NCI-H1694 (cell line): Measurements from ENCODE around the gene ZC3H18.

Source experiments
- DNase-seq: peaks from one replicate; lab custom pipeline; 2025; lab: John Stamatoyannopoulos, UW

Gene ZC3H18

DNA sequence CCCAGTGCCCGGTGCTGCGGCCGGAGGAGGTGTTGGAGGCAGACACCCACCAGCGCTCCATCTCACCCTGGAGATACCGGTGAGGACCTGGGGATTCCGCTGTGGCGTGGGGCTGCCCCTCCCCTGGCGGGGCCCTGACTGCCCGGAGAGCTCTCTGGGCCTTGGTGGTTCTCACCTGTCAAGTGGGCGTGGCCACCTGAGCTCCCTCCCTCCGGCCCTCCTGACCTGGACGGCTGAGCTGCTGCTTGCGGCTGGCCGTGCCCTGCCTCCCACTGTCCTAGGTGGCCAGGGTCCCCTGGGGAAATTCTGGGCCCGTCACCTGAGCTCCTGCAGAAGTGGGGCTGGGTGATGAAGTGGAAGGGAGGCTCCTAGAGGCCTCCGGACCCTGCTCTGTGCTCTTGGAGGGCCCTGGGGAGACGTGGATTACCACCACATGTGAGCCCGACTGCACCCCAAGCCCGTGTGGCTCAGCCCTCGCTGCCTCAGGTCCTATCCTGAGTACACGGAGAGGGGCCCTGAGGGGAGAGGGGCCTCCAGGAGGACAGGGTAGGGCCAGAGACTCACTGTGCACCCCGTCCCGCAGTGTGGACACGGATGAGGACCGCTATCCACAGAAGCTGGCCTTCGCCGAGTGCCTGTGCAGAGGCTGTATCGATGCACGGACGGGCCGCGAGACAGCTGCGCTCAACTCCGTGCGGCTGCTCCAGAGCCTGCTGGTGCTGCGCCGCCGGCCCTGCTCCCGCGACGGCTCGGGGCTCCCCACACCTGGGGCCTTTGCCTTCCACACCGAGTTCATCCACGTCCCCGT, 69.2 kb downstream of the ZC3H18 start:
- no peak for DNase-seq

DNA sequence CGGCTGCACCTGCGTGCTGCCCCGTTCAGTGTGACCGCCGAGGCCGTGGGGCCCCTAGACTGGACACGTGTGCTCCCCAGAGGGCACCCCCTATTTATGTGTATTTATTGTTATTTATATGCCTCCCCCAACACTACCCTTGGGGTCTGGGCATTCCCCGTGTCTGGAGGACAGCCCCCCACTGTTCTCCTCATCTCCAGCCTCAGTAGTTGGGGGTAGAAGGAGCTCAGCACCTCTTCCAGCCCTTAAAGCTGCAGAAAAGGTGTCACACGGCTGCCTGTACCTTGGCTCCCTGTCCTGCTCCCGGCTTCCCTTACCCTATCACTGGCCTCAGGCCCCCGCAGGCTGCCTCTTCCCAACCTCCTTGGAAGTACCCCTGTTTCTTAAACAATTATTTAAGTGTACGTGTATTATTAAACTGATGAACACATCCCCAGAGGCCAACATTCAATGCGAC, 69.9 kb downstream of the ZC3H18 start:
- no peak for DNase-seq

DNA sequence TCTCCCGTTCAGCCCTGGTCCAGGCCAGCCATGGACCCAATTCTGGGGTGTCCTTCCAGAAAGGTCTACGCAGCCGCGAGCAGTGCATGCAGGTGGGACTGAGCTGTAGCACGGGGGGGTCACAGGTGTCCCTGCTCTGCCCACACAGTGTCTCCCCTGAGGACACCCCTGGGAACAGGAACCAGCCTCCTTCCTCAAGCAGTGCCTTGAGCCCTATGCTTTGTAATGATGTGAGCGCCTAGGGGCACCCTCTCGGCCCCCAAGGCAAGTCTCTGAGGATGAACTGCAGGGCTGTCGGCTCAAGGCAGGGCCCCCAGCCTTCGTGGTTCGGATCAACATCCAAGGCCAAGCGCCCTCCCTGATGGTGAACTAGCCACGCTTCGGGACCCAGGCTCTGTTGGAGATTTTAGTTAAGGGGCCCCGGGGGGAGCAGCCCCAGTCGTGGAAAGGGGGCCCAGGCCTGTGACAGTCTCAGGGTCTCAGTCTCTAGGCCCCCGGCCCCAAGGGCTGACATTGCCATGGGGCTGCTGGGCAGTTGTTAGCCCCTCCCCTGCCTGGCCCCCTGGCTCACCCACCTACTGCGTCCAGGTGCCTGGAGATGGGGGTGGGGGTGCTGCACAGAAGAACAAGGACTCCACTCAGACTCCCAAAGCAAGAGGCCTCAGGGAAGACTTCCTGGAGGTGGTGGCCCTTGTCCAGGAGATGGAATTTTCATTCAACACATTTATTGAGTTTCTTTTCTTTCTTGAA, 70.5 kb downstream of the ZC3H18 start:
- DNase-seq, result no peak

- no peak for DNase-seq
These were observed 72.9 kb downstream of the ZC3H18 start for GRCh38 chr16:88642881-88643643.

DNA sequence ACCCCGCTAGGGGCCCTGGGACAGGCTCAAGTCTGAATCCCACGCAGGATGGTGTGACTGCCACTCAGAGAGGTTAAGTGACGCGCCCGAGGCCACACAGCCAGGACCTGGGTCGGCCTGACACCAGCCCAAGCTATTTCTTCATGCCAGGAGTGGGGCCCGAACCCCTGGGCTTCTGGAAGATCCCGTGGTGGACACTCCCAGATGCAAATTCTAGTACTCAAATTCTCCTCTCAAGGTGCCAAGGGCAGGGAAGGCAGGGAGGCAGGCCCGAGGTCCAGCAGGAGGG, 73.4 kb downstream of the ZC3H18 start:
- no peak for DNase-seq

DNA sequence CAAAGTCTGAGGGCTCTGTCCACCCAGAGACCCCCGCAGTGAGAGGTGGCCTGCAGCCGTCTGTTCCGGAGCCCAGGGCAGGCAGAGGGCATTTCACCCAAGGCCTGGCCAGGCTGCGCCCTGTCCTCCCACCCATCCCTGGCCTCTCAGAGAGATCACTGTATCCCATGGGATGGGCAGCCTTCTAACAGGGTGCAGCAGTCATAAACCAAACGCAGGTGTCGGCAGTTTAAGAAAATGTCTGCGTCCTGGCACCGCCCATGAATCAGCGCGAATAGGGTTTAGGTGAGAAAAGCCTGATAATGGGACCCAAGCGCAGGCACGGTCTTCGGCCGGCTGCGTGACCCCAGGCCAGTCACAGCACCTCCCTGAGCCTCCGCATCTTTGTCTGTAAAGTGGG, 75.3 kb downstream of the ZC3H18 start:
- no peak for DNase-seq

DNA sequence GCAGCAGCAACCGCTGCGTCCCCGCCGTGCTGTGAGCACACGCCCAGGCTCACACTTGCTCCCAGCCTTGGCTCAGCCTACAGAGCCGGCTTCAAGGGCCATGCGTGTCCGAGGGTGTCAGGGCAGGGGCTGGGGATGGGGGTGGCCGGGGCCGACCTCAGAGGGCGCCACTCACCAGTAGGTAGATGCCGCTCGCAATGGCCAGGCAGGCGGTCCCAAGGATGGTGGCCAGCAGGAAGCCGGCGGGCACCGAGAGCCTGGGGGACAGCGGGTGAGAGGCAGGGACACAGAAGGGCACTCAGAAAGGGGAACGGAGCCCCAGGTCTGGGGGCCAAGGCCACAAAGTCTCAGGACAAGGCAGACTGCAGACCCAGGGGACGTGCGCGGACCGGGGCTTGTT, 75.7 kb downstream of the ZC3H18 start:
- DNase-seq, result no peak

- no peak for DNase-seq
These were observed 76.3 kb downstream of the ZC3H18 start for GRCh38 chr16:88646345-88647034.

GRCh38 chr16:88647178-88648070, 77.2 kb downstream of the ZC3H18 start:
- no peak for DNase-seq

- no peak for DNase-seq
These were observed 79.2 kb downstream of the ZC3H18 start for GRCh38 chr16:88649195-88649923.

DNA sequence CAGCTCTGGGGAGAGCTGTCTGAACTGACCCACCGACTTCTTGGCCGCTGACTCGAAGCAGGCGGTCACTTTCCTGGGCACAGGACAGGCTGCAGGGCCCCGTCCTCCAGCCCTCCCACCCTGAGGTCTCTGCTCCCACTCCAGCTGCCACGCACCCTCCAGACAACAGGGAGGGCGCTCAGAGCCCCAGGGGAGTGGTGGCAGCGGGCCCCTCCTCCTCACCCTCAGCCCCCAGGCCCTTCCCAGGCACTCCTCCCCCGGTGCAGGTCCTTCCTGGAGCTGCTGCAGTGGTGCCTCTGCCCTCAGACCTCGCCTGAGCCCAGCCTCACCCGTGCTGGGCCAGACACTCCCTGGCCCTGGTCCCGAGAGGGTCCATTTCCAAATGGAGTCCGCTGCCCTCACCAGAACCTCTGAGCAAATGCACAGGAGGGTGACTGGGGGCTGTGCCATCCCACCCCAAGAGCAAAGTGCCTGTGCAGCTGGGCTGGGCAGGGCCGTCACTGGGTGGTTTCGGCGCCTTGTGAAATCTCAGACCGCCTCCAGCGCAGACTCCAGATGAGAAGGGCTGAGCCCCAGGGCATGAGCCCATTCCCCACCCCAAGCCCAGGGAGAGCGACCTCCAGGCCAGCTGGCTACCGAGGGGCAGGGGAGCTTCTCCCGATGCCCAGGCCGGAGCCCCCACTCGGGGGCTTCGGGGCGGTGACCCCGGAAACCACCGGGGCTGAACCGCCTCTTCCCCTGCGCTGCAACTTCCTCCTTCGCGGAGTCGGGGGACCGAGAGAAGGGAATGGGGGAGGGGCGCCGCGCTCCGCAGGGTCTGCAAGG, 79.9 kb downstream of the ZC3H18 start:
- no peak for DNase-seq

- no peak for DNase-seq
These were observed 80.6 kb downstream of the ZC3H18 start, which contains the start of gene CYBA for GRCh38 chr16:88650749-88651275. Gene CYBA, minus strand, starts transcription at chr16:88651053. Its CDS starts 40 bp downstream, at chr16:88651013.

DNA sequence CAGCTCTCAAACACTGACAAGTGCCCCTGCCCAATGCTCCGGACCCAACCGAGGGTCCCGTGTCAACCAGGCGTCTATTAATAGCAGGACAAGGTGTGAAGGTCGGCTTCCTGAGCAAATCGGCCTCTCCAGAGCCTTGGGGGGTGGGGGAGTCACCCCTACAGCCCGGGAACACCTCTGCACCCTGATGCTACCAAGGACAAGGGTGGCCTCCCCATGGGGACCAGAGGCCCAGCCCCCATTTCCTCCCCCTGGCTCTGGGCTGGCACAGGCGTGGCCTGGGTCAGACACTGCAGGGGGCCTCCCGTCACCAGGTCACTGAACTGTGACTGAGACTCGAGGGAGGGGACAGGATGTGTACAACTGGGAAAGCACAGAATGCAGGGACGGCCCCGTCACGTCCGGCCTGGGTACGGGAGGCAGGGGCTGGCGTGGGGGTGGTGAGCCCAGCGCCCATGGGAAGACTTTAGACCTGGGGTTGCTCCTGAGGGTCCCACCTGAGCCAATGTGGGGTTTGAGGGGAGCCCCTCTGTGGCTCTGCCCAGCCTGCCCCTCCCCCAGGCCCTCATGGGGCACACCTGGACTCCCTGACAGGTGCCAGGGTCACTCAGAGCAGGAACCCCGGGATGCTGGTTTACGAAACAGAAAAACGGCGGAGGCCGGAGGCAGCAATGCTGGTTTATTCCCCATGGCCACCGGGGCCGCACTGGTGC, 81.2 kb downstream of the ZC3H18 start:
- DNase-seq, result no peak

DNA sequence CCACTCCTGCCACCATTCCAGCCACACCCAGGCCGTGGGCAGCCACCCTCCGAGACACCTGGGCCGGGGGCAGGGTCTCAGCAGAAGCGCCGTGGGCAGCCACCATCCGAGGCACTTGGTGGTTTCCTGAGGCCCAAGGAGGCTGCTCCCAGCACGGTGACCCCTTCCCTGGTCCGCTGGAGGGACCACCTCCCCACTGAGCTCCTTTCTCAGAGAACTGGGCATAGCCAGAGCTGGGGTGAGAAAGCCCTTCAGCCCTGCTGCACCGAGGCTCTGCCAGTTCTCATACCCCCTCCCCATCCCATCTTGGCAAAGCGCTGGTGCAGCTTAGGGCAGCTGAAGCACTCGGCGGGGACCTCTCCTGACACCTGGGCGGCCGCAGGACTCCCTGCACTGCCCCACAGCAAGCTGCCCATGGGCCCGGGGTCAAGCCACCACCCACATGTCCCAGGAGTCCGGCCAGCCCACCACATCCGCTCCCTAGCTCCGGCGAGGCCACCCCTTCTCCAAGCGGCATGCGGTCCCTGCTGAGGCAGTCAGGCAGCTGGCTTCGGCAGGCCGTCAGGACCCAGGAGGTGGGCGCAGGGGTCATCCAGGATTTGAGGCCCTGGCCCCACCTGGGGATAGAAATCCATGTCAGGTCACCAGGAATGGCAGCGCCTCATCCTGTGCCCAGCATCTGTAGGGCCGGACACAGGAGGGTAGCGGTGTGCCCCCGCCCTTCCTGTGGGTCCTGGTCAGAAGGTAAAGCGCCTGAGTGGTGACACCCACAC, 82.0 kb downstream of the ZC3H18 start:
- DNase-seq, result no peak

DNA sequence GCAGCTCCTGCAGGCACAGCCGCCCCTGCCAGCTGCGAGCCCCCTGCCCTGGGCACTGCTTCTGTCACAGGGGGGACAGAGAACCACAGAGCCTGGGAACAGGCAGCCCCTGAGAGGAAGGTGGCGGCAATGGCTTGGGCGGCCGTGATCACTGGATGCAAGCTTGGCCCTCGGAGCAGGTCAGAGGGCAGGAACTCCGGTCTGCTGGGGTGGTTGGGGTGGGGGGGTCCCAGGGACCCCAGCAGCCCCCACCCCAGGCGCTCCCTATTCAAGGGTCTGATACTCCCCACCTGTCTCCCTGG, 82.5 kb downstream of the ZC3H18 start:
- no peak for DNase-seq

- no peak for DNase-seq
These were observed 82.9 kb downstream of the ZC3H18 start for GRCh38 chr16:88653101-88653500.

DNA sequence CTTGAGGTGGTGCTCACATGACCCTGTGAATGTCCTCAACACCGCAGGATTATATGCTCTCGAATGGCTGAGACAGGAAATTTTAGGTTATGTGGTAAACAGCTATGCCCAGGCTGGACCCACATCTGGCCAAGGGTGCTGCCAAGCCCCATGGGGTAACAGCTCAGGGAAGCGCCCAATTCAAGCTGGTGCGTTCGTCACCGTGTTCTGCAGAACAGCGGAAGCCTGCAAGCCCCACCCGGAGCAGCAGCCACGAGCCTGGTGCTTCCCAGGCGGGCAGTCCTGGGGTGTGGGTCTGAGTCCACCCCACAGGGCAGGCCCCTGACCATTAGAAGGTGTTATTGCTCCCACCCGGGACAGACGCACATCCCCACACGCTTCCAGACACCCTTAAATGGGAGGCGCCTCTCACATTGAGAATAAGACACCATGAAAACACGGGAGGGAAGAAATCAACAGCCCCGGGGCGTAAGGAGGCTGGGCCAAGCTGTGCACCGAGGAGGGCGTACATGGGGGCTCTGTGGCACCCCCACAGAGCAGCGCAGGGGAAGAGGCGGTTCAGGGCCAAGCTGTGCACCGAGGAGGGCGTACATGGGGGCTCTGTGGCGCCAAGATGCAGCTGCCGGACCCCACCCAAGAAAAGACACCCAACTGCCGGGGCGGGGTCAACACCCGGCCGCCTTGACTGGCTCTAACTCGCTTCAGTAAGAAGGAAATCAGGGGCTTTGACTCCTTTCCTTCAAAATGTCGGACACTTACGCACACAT, 83.6 kb downstream of the ZC3H18 start:
- DNase-seq, result no peak
